ENCODE results near the gene FBXL16.

The FBXL16 gene

GRCh38 chr16:711548-712320 is 6.1 kb upstream of the FBXL16 start:
- in situ Hi-C loops (cut with MboI; ENCODE audit: low sequenced_read_pairs), result no loop called here

DNA sequence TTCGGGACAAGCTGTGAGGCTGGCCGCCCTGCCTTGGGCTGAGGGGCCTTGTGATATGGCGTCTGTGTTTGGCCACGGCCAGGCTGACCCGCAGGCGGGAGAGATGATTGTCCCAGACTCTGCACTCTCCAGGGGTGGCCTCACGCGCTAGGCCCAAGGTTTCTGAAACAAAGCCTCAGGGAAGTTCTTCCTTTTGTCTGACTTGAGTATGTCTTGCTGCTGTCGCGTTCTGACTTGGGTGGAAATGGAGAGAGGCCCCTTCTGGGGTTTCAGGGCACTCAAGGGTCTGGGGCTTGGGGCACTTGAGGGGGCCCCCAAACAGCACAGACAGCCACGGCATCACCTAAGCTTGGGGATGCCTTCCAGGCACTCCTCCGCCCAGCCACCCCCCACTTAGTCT is 5.5 kb upstream of the FBXL16 start:
- in situ Hi-C loops (cut with MboI; ENCODE audit: low sequenced_read_pairs), result no loop called here

DNA sequence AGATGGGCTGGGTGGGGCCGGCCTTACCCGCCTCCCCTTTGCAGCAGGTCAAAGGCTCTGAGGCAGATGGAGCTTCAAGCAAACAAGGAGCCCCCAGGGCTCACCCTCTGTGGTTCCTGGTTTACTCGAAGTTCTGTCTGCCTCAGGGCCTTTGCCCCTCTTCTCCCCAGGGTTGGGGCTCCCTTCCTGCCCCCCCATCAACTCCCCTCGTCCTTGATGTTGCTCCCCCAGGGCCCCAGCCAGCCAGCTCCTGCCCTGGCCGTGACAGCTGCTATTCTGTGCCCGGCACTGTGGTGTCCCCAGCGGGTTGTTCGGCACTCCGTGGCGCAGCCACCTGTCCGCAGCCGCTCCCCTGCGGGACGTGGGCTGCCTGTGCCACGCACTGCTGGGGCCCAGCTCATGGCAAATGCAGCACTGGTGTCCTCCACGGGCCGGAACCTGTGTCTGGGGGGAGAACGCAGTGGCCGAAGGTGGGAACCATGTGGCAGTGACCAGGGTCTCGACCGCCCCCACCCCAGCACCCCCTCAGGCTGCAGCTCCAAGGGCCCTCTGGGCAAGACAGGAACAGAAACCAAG is 5.0 kb upstream of the FBXL16 start:
- in situ Hi-C loops (cut with MboI; ENCODE audit: low sequenced_read_pairs), result no loop called here

DNA sequence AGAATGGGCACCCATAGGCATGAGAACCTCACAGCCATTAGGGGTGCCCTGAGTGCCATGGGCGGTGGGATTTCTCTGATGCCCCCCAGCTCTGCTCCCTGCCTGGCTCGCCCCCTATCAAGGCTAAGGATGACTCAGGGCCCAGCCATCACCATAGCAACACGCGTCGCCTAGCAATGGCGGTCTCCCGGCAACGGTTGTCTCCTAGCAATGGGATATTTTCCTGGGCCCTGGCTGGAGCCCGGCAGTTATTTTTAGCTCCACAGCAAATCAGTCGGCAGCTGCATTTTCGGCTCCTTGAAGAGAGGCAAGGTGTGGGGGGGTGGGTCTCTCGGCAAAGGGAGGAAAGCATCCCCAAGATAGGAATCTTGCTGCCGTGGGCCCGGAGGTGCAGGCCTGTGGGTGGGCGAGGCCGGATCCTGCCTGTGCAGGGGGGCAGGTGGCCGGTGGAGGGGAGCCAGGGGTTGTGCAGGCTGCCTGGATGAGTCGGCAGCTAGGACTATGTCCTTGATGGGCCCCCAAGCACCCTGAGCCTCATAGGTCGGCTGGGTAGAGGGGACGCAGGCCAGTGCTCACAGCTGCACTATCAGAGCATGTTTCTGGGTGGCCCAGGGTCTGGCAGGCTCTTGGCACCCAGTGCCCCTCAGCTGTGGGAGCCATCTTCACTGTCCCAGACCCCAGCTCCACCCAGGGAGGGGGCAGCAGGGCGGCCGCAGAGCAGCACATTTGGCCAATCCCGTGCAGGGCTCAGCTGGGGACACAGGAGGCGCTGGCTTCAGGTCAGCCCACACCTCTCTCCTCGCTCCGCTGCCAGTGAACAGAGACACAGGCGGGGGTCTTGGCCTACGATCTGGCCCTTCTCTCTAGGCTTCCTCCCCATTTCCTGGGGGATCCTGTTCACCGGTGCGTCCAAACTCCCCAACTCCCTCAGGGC is 4.2 kb upstream of the FBXL16 start:
- in situ Hi-C loops (cut with MboI; ENCODE audit: low sequenced_read_pairs), result no loop called here

- in situ Hi-C loops (cut with MboI; ENCODE audit: low sequenced_read_pairs), result no loop called here
These were observed 3.4 kb upstream of the FBXL16 start for GRCh38 chr16:708959-709358.

GRCh38 chr16:708019-708418 is 2.4 kb upstream of the FBXL16 start:
- in situ Hi-C loops (cut with MboI; ENCODE audit: low sequenced_read_pairs), result no loop called here

GRCh38 chr16:707062-707538 is 1.5 kb upstream of the FBXL16 start:
- in situ Hi-C loops (cut with MboI; ENCODE audit: low sequenced_read_pairs), result no loop called here

GRCh38 chr16:706189-707061 is 824 bp upstream of the FBXL16 start:
- in situ Hi-C loops (cut with MboI; ENCODE audit: low sequenced_read_pairs), result no loop called here

GRCh38 chr16:704552-705380 is 835 bp downstream of the FBXL16 start:
- in situ Hi-C loops (cut with MboI; ENCODE audit: low sequenced_read_pairs), result no loop called here

- in situ Hi-C loops (cut with MboI; ENCODE audit: low sequenced_read_pairs), result no loop called here
These were observed 1.6 kb downstream of the FBXL16 start for GRCh38 chr16:704047-704446.

- in situ Hi-C loops (cut with MboI; ENCODE audit: low sequenced_read_pairs), result no loop called here
These were observed 2.2 kb downstream of the FBXL16 start for GRCh38 chr16:703406-703805.

- in situ Hi-C loops (cut with MboI; ENCODE audit: low sequenced_read_pairs), result no loop called here
These were observed 3.3 kb downstream of the FBXL16 start for GRCh38 chr16:702341-702740.

- in situ Hi-C loops (cut with MboI; ENCODE audit: low sequenced_read_pairs), result no loop called here
These were observed 4.7 kb downstream of the FBXL16 start for GRCh38 chr16:700684-701584.

- in situ Hi-C loops (cut with MboI; ENCODE audit: low sequenced_read_pairs), result no loop called here
These were observed 6.5 kb downstream of the FBXL16 start for GRCh38 chr16:698911-699671.

DNA sequence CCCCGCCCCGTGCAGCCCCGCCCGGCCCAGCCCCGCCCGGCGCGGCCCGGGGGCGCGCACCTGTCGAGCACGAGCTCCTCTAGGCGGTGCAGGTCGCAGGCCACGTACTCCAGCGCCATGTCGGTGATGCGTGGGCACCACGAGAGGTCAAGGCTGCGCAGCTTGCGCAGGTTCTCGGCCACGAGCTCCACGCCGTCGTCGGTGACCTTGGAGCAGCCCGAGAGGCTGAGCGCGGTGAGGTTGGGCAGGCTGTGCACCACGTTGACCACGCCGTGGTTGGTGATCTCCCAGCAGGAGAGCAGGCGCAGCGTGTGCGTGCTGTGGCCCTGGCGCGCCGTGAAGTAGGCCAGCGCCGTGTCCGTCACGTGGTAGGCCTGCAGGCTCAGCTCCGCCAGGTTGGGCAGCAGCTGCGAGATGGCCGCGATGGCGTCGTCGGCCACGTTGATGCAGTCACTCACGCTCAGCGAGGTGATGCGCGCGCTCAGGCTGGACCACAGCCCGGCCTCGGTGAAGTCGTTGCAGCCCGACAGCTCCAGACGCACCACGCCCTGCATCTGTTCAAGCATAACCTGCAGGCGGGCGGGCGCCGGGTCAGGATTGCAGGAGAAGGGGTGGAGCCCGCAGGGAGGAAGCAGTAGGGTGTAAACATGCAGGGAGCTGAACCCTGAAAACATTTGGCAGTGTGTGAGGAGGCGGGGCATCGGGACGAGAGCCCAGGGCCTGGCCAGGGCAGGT is 10.1 kb downstream of the FBXL16 start:
- in situ Hi-C loops (cut with MboI; ENCODE audit: low sequenced_read_pairs), result no loop called here

DNA sequence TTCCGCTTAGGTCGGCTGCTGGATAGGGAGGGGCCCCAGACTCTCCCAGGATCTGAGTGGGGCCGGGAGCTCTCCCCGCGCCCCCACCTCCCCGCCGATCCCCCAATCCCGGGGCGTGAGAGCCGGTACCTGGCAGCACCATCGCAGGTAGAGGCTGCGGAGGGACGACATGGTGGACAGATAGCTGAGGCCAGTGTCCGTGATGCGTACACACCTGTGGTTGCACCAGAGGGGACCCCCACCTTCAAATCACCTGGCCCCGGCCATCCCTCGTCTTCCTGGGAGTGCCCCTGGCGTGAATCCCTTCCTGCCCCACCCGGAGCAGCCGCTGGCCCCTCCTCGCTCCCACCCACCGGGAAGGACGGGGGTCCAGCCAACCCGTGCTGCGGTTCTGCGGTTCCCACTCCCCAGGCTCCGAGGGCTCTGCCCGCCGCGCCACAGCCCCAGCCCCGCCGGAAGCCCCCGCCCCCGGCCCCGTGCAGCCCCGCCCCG is 10.7 kb downstream of the FBXL16 start:
- in situ Hi-C loops (cut with MboI; ENCODE audit: low sequenced_read_pairs), result no loop called here

DNA sequence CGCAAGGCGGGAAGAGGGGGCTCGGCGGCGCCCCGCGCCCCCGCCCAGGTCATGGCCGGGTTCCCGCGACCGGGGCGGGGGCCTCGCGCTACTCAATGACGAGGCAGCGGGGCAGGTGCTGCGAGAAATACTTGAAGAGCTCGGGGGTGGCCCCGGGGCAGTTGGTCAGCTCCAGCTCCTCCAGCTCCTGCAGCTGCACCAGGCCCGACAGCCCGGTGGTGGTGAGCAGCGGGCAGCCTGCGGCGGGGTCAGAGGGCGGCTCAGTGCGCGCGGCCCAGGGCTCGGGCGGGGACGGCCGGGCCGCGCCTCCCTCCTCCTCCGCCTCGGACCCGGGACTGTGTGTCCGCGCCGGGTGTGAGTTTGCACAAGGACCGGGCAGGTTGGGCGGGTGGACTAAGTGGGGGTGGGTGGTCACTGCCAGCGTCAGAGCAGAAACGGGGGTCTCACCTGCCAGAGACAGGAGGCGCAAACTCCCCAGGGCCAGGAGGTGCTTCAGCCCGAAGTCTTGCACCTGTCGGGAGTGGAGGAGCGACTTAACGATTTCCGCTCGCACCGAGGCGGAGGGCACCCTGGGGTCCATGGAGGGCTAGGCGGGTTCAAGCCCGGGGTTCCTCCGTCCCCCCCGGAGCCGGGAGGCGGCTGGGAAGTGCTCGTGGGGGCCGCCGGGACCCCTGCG is 11.3 kb downstream of the FBXL16 start:
- in situ Hi-C loops (cut with MboI; ENCODE audit: low sequenced_read_pairs), result no loop called here

Data from hTERT RPE-1 (cell line).